HEK293T (cell line): Measurements from ENCODE around the gene NAV2.
A peak's percentile ranks its signal among the peaks of the same experiment; 100 is the strongest.

Source experiments
- CTCF ChIA-PET: fragments of 350-600 bp; formaldehyde crosslinking; extraction: SDS; loops from one replicate; lab custom pipeline; 2021; ENCODE audit warnings: antibody characterized with exemption, inconsistent platforms; lab: Yijun Ruan, JAX
- POLR2A ChIA-PET: fragments of 350-600 bp; formaldehyde crosslinking; extraction: SDS; loops from one replicate; lab custom pipeline; 2020; ENCODE audit warnings: antibody characterized with exemption, inconsistent platforms; lab: Yijun Ruan, JAX
- DNase-seq: peaks from one replicate; pipeline ENCODE4 v3.0.0; 2012; ENCODE audit warnings: mixed read lengths; ENCODE audit errors: extremely low spot score
- ARNT ChIP-seq: fragments of 450-650 bp; IDR thresholded peaks from 2 replicates; pipeline ENCODE4 v1.6.1; 2017; ENCODE audit warnings: mild to moderate bottlenecking
- BHLHE40 ChIP-seq: fragments of 450-650 bp; IDR thresholded peaks from 2 replicates; pipeline ENCODE4 v1.6.1; 2016; ENCODE audit warnings: mild to moderate bottlenecking, moderate library complexity, borderline replicate concordance
- CTBP1 ChIP-seq: fragments of 450-650 bp; IDR thresholded peaks from 2 replicates; pipeline ENCODE4 v1.6.1; 2016; ENCODE audit warnings: borderline replicate concordance
- ELF4 ChIP-seq: fragments of 450-650 bp; IDR thresholded peaks from 2 replicates; pipeline ENCODE4 v1.6.1; 2017; ENCODE audit warnings: antibody characterized with exemption
- FOXA1 ChIP-seq: fragments of 450-650 bp; IDR thresholded peaks from 2 replicates; pipeline ENCODE4 v1.6.1; 2016; ENCODE audit warnings: mild to moderate bottlenecking
- FOXK2 ChIP-seq: fragments of 450-650 bp; IDR thresholded peaks from 2 replicates; pipeline ENCODE4 v1.6.1; 2016; ENCODE audit warnings: mild to moderate bottlenecking
- FOXM1 ChIP-seq: fragments of 450-650 bp; IDR thresholded peaks from 2 replicates; pipeline ENCODE4 v1.6.1; 2017; ENCODE audit warnings: mild to moderate bottlenecking, borderline replicate concordance
- HDGF ChIP-seq: fragments of 450-650 bp; IDR thresholded peaks from 2 replicates; pipeline ENCODE4 v1.6.1; 2017; ENCODE audit warnings: antibody characterized with exemption, borderline replicate concordance
- L3MBTL2 ChIP-seq: fragments of 450-650 bp; conservative IDR thresholded peaks from 2 replicates; pipeline ENCODE4 v1.6.1; 2016; ENCODE audit warnings: mild to moderate bottlenecking
- LEF1 ChIP-seq: fragments of 450-650 bp; IDR thresholded peaks from 2 replicates; pipeline ENCODE4 v1.6.1; 2017; ENCODE audit warnings: mild to moderate bottlenecking, borderline replicate concordance
- NFRKB ChIP-seq: fragments of 450-650 bp; IDR thresholded peaks from 2 replicates; pipeline ENCODE4 v1.6.1; 2016; ENCODE audit warnings: mild to moderate bottlenecking, moderate library complexity
- PKNOX1 ChIP-seq: fragments of 450-650 bp; IDR thresholded peaks from 2 replicates; pipeline ENCODE4 v1.6.1; 2016
- SP1 ChIP-seq: fragments of 450-650 bp; IDR thresholded peaks from 2 replicates; pipeline ENCODE4 v1.6.1; 2017
- SUZ12 ChIP-seq: fragments of 450-650 bp; IDR thresholded peaks from 2 replicates; pipeline ENCODE4 v1.6.1; 2016; ENCODE audit warnings: mild to moderate bottlenecking
- TARDBP ChIP-seq: fragments of 450-650 bp; IDR thresholded peaks from 2 replicates; pipeline ENCODE4 v1.6.1; 2016
- ZNF384 ChIP-seq: fragments of 450-650 bp; IDR thresholded peaks from 2 replicates; pipeline ENCODE4 v1.6.1; 2016

NAV2 gene

GRCh38 chr11:20154381-20154780 is 441.7 kb downstream of the NAV2 start:
- DNase-seq: no peak
- ChIA-PET CTCF (interaction anchor here (0.6 to 1.0 kb wide), 2 partner anchors 21 to 59 kb away, joined by 3 read pairs; no protein-coding TSS in a partner anchor), POLR2A (interaction anchor here (0.6 kb wide), 1 partner anchor 1643 kb away, joined by 3 read pairs; no protein-coding TSS in a partner anchor)
- TF ChIP-seq FOXK2 (no peak), PKNOX1 (no peak)

- no peak for DNase-seq
- ChIA-PET CTCF (no interaction called here), POLR2A (no interaction called here)
- no peak for TF ChIP-seq FOXA1
- TF ChIP-seq PKNOX1: no peak
- no peak for TF ChIP-seq ARNT
- TF ChIP-seq SUZ12: no peak
- no peak for TF ChIP-seq TARDBP
- TF ChIP-seq ZNF384: no peak
- no peak for TF ChIP-seq L3MBTL2
- no peak for TF ChIP-seq BHLHE40
- no peak for TF ChIP-seq HDGF
- no peak for TF ChIP-seq SP1
Observed at GRCh38 chr11:20155683-20156279, 443.1 kb downstream of the NAV2 start.

GRCh38 chr11:20156280-20156875 is 443.7 kb downstream of the NAV2 start:
- ChIA-PET POLR2A (no interaction called here), CTCF (no interaction called here)
- TF ChIP-seq L3MBTL2: no peak
- no peak for TF ChIP-seq BHLHE40
- TF ChIP-seq FOXK2: no peak
- TF ChIP-seq TARDBP: no peak
- no peak for DNase-seq

- CTCF ChIA-PET: interaction anchor here (1.2 kb wide), 1 partner anchor 25 kb away, joined by 3 read pairs; no protein-coding TSS in a partner anchor
- no peak for TF ChIP-seq PKNOX1
- no peak for DNase-seq
- POLR2A ChIA-PET: no interaction called here
Observed at GRCh38 chr11:20156876-20157613, 444.4 kb downstream of the NAV2 start.

GRCh38 chr11:20157728-20158127 is 445.1 kb downstream of the NAV2 start:
- no peak for TF ChIP-seq LEF1
- TF ChIP-seq CTBP1: no peak
- TF ChIP-seq FOXA1: no peak
- TF ChIP-seq ZNF384: no peak
- TF ChIP-seq ARNT: no peak
- no peak for TF ChIP-seq PKNOX1
- no peak for TF ChIP-seq BHLHE40
- no peak for TF ChIP-seq NFRKB
- no peak for TF ChIP-seq SUZ12
- no peak for TF ChIP-seq SP1
- TF ChIP-seq HDGF: no peak
- TF ChIP-seq TARDBP: no peak
- no peak for TF ChIP-seq FOXK2
- ChIA-PET CTCF (interaction anchor here (1.2 kb wide), 1 partner anchor 25 kb away, joined by 3 read pairs; no protein-coding TSS in a partner anchor), POLR2A (no interaction called here)
- DNase-seq: no peak

GRCh38 chr11:20158597-20159257 is 446.1 kb downstream of the NAV2 start:
- TF ChIP-seq FOXA1: no peak
- no peak for TF ChIP-seq SP1
- no peak for TF ChIP-seq HDGF
- no peak for TF ChIP-seq FOXM1
- no peak for TF ChIP-seq NFRKB
- no peak for TF ChIP-seq FOXK2
- TF ChIP-seq CTBP1: no peak
- TF ChIP-seq LEF1: no peak
- no peak for TF ChIP-seq L3MBTL2
- TF ChIP-seq ARNT: no peak
- no peak for TF ChIP-seq BHLHE40
- no peak for TF ChIP-seq PKNOX1
- no peak for TF ChIP-seq ZNF384
- TF ChIP-seq SUZ12: no peak
- TF ChIP-seq TARDBP: no peak
- no peak for TF ChIP-seq ELF4
- DNase-seq: peak; percentile 62
- ChIA-PET POLR2A (no interaction called here), CTCF (no interaction called here)
